HFF-Myc (cell line): ENCODE measurements around the gene TWNK.

Experiments
- DNase-seq: peaks from one replicate; pipeline ENCODE4 v3.0.0-alpha.2; 2011; ENCODE audit warnings: low read depth; ENCODE audit errors: extremely low read depth
- H3K4me3 ChIP-seq: replicated peaks from 2 replicates; pipeline ENCODE4 v1.5.1; 2011; ENCODE audit warnings: low read depth, mild to moderate bottlenecking, control low read depth, low read length
- TF ChIP-seq, protein P1 (sequence below): IDR thresholded peaks from 2 replicates; pipeline ENCODE4 v1.5.1; 2012; ENCODE audit warnings: mild to moderate bottlenecking, low read depth, low read length, control low read depth; ENCODE audit errors: missing control alignments

The TWNK gene

DNA sequence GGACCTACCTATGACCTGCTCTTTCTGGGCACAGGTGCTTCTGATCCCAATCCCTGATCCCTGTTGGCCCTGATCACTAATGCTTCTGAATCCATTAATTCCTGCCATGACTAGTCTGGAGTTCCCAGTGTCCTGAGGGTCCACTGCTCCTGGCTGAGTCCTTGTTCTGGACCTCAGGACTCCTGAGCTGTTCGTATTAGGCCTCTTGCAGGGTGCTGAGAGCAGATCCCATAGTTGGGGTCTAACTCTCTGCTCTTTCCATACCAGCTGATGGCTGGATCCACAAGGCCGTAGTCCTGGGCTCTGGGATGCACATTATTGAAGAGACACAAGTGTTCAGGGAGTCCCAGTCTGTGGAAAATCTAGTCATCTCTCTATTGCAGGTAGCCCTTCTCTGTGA, 7.0 kb upstream of the TWNK start:
- TF ChIP-seq, protein P1, sequence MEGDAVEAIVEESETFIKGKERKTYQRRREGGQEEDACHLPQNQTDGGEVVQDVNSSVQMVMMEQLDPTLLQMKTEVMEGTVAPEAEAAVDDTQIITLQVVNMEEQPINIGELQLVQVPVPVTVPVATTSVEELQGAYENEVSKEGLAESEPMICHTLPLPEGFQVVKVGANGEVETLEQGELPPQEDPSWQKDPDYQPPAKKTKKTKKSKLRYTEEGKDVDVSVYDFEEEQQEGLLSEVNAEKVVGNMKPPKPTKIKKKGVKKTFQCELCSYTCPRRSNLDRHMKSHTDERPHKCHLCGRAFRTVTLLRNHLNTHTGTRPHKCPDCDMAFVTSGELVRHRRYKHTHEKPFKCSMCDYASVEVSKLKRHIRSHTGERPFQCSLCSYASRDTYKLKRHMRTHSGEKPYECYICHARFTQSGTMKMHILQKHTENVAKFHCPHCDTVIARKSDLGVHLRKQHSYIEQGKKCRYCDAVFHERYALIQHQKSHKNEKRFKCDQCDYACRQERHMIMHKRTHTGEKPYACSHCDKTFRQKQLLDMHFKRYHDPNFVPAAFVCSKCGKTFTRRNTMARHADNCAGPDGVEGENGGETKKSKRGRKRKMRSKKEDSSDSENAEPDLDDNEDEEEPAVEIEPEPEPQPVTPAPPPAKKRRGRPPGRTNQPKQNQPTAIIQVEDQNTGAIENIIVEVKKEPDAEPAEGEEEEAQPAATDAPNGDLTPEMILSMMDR: no peak
- no peak for DNase-seq
- H3K4me3 ChIP-seq: no peak overlapping the region

DNA sequence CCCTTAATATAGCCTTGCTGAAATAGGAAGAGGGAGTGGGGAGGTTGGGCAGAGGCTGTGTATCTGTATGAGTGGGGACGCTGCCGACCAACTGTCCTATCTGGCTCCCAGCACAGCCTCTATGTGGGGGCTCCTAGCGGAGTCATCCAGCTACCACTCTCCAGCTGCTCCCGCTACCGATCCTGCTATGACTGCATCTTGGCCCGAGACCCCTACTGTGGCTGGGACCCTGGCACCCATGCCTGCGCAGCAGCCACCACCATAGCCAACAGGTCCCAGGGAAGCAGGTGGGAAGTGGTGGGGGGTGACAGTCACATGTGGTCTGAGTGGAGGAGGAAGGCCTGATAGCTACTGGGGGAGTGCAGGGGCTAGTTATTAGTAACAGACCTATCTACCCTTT, 6.6 kb upstream of the TWNK start:
- DNase-seq: no peak
- no peak overlapping the region for H3K4me3 ChIP-seq
- TF ChIP-seq, protein P1: no peak

DNA sequence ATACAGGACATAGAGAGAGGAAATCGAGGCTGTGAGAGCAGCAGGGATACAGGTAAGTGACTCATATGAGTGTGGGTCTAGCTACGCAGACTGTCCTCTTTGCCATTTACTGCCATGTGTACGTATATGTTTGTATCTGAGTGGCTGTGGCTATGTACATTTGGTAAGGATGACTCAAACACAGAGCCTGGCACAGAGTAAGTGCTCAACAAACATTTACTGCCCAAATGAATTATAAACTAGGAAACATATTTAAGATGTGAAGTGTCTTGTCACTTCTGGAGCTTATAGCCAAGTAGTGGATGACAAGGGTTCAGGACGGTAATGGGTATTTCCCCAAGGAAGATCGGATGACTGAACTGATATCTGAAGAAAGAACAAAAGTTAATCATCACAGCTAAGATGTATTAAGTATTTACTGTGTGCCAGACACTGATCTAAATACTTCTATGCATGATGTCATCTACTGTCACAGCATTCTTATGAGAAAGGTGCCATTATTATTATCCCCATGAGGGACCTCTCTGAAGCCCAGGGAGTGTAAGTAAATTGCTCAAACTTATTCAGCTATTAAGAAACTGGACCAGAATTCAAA, 6.1 kb upstream of the TWNK start:
- no peak overlapping the region for H3K4me3 ChIP-seq
- TF ChIP-seq, protein P1: no peak
- no peak for DNase-seq

DNA sequence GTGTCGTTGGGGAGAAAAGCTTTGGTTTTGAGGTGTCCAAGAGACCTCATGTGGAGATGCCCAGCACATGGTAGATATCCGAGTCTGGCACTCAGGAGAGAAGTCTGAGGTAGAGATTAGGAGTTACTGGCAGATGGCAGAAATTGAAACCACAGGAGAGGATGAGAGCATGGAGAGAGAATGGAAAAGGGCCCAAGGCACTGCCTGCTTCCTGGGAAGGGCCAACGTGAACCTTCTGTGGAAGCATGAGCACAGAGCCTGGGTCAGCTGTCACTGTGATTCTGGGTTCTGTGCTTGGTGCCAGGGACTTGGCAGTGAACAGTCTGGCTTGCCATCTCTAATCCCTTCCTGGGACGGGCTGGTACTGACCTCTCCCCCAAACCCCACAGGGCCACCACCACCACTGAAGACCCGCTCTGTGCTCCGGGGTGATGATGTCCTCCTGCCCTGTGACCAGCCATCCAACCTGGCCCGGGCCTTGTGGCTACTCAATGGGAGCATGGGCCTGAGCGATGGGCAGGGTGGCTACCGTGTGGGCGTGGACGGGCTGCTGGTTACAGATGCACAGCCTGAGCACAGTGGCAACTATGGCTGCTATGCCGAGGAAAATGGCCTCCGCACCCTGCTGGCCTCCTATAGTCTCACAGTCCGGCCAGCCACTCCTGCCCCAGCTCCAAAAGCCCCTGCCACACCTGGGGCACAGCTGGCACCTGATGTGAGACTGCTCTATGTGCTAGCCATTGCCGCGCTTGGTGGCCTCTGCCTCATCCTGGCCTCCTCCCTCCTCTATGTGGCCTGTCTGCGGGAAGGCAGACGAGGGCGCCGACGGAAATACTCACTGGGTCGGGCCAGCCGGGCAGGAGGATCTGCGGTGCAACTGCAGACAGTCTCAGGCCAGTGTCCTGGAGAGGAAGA, 4.2 kb upstream of the TWNK start:
- TF ChIP-seq, protein P1: no peak
- no peak overlapping the region for H3K4me3 ChIP-seq
- DNase-seq: no peak

DNA sequence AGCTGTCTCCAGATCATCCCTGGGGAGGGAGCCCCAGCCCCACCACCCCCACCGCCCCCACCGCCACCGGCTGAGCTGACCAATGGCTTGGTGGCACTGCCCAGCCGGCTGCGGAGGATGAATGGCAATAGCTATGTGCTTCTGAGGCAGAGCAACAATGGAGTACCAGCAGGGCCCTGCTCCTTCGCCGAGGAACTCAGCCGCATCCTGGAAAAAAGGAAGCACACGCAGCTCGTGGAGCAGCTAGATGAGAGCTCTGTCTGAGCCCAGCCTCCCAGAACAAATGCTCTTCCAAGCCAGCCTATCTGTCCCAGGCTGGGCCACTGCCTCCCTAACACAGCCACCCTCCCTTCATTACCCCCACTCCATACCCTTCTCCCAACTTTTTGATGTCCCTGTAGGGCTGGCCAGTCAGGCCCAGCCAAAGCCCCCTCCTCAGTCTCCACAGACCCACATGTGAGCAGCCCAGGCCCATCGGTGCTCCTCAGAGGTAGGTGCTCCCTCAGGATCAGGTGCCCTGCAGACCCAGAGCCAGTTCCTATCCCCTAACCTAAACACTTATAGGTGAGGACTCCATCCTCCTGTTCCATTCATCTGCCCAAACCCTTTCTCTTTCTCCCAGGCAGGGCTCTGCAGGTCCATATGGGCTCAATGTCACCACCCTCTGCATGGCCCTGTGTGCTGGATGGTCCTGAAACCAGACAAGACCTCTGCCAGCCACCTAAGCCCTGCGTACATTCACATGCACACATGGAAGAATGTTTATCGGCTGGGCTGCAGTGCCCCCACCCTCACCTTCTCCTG, 3.3 kb upstream of the TWNK start:
- TF ChIP-seq, protein P1: no peak
- H3K4me3 ChIP-seq: no peak overlapping the region
- no peak for DNase-seq

DNA sequence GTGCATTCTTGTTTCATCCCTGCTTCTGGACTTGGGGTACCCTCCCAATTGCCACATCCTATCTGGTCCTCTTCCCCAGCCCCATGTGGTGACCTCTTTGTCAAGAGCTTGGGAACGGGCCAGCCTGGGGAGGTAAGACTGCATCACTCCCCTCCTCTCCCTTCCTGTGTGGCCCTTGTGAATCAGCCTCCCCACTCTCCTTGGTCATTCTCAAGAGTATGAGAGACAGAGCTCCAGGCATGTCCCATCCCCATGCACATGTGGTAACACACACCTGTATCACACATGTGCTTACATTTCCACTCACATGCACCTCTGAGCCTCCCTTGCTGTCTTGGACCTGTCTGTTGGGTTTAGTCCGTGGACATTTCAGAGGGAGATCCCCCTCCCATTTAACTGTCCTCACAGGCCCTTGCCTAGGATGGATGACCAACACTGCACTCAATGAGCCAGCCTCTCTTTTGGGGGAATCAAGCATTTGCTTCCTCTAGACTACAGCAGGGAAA, 2.6 kb upstream of the TWNK start:
- no peak overlapping the region for H3K4me3 ChIP-seq
- DNase-seq: no peak
- TF ChIP-seq, protein P1: no peak
